Transverse colon (tissue), 3 donors: ENCODE data around the gene WDR64.

Source experiments
- CTCF ChIP-seq, 5 experiments: fragments of 200-600 bp in 3 of 5; fragments of 450-650 bp in 2 of 5; sonication (generic) in 3 of 5; IDR thresholded peaks; 1 replicate in 2 of 5; 2 replicates in 3 of 5; pipeline ENCODE4 v1.5.1; 2016 to 2017; ENCODE audit warnings: antibody characterized with exemption in 5 of 5, inconsistent platforms in 3 of 5, mild to moderate bottlenecking in 2 of 5, moderate library complexity in 1 of 5
- EP300 ChIP-seq: sonication (generic); formaldehyde crosslinking; IDR thresholded peaks from one replicate; pipeline ENCODE4 v1.6.1; 2017; ENCODE audit warnings: antibody characterized with exemption, low read depth

- TF ChIP-seq CTCF (IDR thresholded peaks at IDR 0.05): no peak
- no peak for TF ChIP-seq EP300
These were observed 54.9 kb downstream of the WDR64 start for GRCh38 chr1:241706967-241707366.
